Measurements from ENCODE around the gene EEF1AKMT1.

EEF1AKMT1 gene

DNA sequence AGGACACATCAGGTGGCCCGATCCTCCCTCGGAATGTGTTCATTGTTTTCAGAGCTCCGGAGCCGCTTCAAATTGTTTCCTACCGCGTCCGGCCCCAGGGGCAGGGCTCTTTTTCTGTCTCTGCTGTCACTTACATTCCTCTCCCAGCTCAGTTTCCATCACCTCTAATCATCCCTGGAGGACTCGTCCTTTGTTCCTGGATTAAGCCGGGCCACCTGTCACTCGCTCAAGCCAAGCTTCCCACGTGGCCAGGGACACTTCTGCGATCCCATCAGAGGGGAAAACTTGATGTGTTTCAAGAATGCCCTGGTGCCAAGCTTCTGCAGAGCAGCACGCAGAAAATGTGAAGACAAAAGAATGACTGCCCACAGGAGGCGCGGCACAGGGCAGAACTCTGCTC lies 56.8 kb downstream of the EEF1AKMT1 start:
- Mint-ChIP-seq H3K9me3 (no peaks in the 10 kb centered on the region), H3K27ac (no peak overlapping the region), H3K27me3 (ENCODE audit: low read depth, poor library complexity) (peaks cover 18% of the 10 kb centered on the region), H3K36me3 (ENCODE audit: low read depth) (no peaks in the 10 kb centered on the region), H3K4me3 (no peak overlapping the region), H3K4me1 (peaks cover 29% of the 10 kb centered on the region)
- TF ChIP-seq CTCF (IDR thresholded peaks at IDR 0.05) = no peak
- no peak for DNase-seq

GRCh38 chr13:20715330-20715712 lies 58.4 kb downstream of the EEF1AKMT1 start:
- H3K27me3 Mint-ChIP-seq (ENCODE audit: low read depth, poor library complexity) = peaks cover 18% of the 10 kb centered on the region
- no peaks in the 10 kb centered on the region for H3K9me3 Mint-ChIP-seq
- no peak for TF ChIP-seq CTCF (IDR thresholded peaks at IDR 0.05)
- no peak for DNase-seq
- H3K27ac Mint-ChIP-seq = no peak overlapping the region
- H3K36me3 Mint-ChIP-seq (ENCODE audit: low read depth) = no peaks in the 10 kb centered on the region
- no peak overlapping the region for H3K4me3 Mint-ChIP-seq
- peaks cover 41% of the 10 kb centered on the region for H3K4me1 Mint-ChIP-seq

DNA sequence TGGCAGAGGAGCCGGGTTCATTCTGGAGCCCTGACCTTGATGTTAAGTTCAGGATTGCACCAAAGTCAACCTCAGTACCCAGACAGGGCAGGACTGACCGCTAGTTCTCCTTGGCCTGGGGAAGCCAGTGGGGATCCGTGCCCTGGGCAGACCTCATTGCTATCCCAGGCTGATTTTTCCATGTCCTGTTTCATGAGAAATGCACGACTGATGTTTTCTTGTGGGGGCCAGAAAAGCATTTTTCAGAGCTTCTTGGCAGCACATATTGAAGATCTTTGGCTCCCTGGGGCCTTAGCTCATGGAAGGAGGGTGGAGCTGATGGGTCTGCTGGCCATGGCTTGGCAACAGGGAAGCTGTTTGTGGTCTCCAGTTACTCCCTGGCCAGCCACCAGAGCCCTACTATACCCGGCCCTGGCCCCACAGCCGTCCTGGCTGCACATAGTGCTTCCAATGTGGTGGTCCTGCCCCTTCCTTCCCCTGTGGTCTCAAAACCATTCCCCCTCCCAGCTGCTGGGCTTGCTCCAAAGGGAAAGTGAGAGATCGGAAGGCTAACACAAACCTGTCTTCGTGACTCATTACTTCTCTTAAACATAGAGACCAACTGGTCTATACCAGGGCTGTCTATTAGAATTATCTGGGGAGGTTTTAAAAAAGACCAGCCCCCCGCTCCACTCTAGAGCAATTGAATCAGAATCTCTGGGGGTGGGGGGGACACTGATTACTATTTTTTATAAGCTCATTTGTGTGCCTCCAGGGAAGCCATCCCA lies 59.0 kb downstream of the EEF1AKMT1 start:
- TF ChIP-seq CTCF (IDR thresholded peaks at IDR 0.05) = no peak
- peaks cover 18% of the 10 kb centered on the region for H3K27me3 Mint-ChIP-seq (ENCODE audit: low read depth, poor library complexity)
- no peak for DNase-seq
- peaks cover 41% of the 10 kb centered on the region for H3K4me1 Mint-ChIP-seq
- no peak overlapping the region for H3K4me3 Mint-ChIP-seq
- H3K27ac Mint-ChIP-seq = no peak overlapping the region
- H3K9me3 Mint-ChIP-seq = no peaks in the 10 kb centered on the region
- no peaks in the 10 kb centered on the region for H3K36me3 Mint-ChIP-seq (ENCODE audit: low read depth)

DNA sequence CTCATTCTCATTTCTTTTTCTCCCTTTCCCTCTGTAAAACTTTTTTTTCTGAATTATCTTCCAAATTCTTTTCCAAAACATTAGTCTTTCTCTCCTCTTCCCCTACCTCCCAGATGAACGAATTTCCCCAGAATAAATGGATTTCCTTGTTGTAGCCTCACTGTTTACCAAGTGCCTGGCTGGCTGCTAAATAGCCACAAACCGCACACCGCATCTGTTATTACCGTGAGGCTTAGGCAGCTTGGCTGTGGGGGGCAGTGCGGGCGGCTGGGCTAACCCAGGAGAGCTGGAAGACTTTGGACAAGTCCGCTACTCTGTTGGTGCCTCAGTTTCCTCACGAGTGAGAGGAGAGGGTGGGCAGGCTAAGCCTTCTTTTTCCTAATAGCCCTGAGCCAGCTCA lies 59.6 kb downstream of the EEF1AKMT1 start:
- no peak overlapping the region for H3K4me3 Mint-ChIP-seq

GRCh38 chr13:20713751-20714150 lies 60.0 kb downstream of the EEF1AKMT1 start:
- no peak for DNase-seq
- Mint-ChIP-seq H3K36me3 (ENCODE audit: low read depth) (no peaks in the 10 kb centered on the region), H3K27me3 (ENCODE audit: low read depth, poor library complexity) (peaks cover 18% of the 10 kb centered on the region), H3K27ac (no peak overlapping the region), H3K4me1 (peaks cover 41% of the 10 kb centered on the region), H3K4me3 (no peak overlapping the region), H3K9me3 (no peaks in the 10 kb centered on the region)
- TF ChIP-seq CTCF (IDR thresholded peaks at IDR 0.05) = no peak

More for the DNA sequence above, 59.6 kb downstream of the EEF1AKMT1 start:
- TF ChIP-seq CTCF (IDR thresholded peaks at IDR 0.05) = no peak
- Mint-ChIP-seq H3K36me3 (ENCODE audit: low read depth) (no peaks in the 10 kb centered on the region), H3K27me3 (ENCODE audit: low read depth, poor library complexity) (peaks cover 18% of the 10 kb centered on the region), H3K9me3 (no peaks in the 10 kb centered on the region), H3K4me1 (peaks cover 41% of the 10 kb centered on the region), H3K27ac (peak overlapping the region; percentile 10)
- DNase-seq = no peak

GRCh38 chr13:20713014-20713376 lies 60.8 kb downstream of the EEF1AKMT1 start:
- DNase-seq = no peak
- no peaks in the 10 kb centered on the region for H3K36me3 Mint-ChIP-seq (ENCODE audit: low read depth)
- TF ChIP-seq CTCF (IDR thresholded peaks at IDR 0.05) = no peak
- peak overlapping the region; percentile 58 for H3K4me3 Mint-ChIP-seq
- peaks cover 41% of the 10 kb centered on the region for H3K4me1 Mint-ChIP-seq
- peaks cover 18% of the 10 kb centered on the region for H3K27me3 Mint-ChIP-seq (ENCODE audit: low read depth, poor library complexity)
- H3K27ac Mint-ChIP-seq = no peak overlapping the region
- no peaks in the 10 kb centered on the region for H3K9me3 Mint-ChIP-seq

Measured in nephron progenitor cell (in vitro differentiated cells).